Measurements from ENCODE around the gene C19orf38.
"Not testable (repeated sequence)": the region's sequence is repeated elsewhere in the genome, so short reads cannot be mapped to it uniquely, and the experiment has no call there.

C19orf38 gene

DNA sequence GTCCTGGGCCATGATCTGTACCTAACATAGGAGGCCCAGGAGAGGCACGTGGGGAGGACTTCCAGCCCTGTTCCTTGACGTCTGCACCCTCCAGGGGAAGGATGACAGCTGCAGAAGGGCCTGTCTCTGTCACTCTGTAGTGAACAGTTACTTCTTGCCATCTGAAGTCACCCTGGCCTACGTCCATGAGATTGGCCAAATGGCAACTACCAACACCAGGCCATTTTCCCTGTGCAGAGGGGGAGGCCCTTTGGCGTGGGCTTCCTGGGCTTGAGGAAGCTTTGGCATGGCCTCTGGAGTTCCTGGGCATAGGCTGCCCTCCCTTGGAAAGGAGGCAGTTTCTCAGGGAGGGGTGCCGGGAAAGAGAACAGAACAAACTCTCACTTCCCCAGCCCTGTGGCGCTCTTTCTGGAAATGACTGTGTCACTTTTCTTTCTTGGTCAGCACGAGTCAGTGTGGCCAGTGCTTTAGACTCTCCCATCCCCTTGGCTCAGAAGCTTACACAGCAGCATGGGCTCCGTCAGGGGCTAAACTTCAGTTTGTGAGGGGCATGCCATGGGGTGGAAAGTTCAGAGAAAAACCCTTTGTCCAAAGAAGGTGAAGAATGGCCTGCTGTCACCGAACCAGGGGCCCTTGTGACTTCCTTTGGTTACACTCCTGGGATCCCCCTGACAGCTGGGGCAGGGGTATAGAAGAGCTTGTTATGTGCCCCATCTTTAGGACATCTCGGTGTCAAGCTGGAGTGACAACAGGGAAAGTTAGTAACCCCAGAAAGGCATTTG lies 28.4 kb downstream of the C19orf38 start:
- DNase-seq (ENCODE audit: low spot score) = no peak

DNA sequence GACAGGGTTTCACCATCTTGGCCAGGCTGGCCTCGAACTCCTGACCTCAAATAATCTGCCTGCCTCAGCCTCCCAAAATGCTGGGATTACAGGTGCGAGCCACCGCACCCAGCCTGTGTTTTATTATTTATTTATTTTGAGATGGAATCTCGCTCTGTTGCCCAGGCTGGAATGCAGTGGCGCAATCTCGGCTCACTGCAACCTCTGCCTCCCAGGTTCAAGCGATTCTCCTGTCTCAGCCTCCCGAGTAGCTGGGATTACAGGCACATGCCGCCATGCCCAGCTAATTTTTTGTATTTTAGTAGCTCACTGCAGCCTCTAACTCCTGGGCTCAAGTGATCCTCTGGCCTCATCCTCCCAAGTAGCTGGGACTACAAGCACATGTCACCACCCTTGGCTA lies 29.4 kb downstream of the C19orf38 start:
- DNase-seq (ENCODE audit: low spot score) = not testable (repeated sequence)

DNA sequence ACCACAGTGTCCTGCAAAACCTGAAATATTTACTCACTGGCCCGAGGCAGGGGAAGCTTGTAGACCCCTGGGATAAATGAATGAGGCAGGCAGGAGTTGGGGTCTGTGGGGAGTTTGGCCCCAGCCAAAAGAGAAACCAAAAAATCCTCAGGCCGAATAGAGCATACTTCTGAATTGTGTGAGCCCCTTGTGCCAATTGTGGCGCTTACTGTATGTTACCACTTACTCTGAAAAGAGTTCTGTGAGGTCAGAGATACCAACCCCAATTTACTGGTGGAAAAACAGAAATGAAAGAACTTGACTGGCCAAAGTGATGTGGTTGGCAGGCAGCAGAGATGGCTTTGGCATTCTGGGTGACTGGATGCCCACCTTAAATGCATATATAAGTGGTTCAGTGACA lies 30.0 kb downstream of the C19orf38 start:
- DNase-seq (ENCODE audit: low spot score) = no peak

DNA sequence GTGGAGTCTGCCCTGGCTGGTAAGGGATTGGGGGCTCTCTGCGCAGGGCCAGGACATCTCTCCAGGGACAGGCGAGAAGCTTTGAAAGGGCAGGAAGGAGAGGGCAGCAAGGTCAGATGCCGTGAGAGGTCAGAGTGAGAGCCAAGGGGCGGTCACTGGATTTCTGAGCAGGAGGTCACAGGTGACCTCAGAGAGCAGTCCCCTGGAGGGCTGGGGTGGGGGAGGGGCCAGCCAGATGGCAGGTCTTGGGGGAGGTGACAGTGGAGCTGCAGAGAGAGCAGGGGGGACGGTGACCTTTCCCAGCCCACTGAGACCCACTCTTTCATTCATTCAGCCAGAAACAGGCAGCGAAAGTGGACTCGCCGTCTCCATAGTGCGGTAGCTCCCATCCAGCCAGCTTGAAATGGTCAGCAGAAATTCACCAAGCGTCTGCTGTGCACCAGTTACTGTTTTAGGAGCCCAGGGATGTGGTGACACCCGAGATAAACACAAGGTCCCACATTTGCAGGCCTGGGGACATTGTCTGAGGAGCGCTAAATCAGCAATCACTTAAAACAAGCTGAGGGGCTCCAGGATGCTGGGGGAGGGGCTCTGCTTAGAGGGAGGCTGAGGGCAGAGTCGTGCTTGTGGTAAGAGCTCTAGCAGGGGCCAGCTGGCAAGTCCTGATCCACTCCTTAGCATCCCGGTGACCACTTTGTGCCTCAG lies 33.3 kb downstream of the C19orf38 start:
- no peak for DNase-seq (ENCODE audit: low spot score)

DNA sequence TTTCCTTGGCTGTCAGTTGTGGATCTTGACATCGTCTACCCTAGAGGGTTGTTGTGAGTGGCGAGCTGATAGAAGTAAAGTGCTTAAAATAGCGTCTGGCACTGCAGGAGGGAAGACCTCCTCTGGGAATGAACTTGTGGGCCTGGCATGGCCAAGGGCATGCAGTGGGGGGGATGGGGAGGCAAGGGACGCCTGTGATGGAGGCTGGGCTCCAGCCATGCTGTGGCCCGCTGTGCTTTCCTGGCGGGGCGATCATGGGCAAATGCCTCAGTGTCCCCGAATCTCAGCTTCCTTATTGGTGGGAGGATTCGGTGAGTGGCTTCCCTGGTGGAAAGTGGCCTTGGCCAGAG lies 33.9 kb downstream of the C19orf38 start:
- no peak for DNase-seq (ENCODE audit: low spot score)

DNA sequence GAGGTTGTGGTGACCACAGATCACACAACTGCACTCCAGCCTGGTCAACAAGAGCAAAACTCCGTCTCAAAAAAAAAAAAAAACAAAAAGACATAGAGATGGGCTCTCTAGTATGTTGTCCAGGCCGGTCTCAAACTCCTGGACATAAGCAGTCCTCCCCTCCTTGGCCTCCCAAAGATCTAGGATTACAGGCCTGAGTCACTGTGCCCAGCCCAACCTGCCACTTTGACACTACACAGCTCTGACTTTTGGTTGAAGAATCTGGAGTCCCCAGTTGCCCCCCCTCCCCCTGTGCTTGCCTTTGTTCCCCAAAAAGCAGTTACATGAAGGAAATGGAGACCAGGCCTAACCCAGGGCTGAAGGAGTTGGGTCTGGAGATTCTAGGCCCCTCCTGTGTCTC lies 36.1 kb downstream of the C19orf38 start:
- no peak for DNase-seq (ENCODE audit: low spot score)

DNA sequence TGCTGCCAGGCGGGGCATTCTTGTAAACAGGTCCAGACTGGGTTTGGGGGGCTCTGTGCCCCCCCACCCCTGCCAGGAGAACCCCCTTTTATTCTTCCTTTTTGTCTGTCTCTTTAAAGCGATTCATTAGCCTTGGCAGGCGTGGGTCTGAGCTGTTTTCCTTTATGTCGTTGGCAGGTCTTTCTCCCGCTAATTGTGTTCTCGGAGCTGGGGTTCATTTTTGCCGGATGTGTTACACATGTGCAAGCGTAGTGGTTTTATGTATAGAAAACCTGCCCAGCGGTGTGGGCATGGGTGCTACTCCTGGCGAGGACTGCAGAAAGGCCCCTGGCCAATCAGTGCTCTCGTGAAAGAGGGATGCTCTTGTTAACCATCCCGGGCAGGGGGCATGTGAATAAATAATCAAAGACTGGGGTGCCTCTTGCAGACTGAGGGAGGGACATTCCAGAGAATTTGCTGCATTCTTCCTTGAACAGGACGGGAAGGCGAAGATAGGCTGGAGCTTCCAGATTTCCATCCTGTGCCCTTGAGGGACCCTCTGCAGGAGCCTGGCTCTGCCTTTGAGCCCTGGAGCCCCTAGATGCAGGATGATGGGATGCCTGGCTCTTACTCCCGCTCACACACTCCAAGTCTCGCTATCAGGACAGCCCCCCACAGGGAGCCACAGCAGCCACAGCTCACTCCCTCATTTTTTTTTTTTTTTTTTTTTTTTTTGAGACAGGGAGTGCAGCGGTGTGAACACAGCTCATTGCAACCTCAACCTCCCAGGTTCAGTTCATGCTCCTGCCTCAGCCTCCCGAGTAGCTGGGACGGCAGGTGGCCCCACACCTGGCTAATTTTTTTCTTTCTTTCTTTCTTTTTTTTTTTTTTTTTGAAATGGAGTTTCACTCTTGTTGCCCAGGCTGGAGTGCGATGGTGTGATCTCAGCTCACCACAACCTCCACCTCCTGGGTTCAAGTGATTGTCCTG lies 37.3 kb downstream of the C19orf38 start:
- DNase-seq (ENCODE audit: low spot score) = no peak

DNA sequence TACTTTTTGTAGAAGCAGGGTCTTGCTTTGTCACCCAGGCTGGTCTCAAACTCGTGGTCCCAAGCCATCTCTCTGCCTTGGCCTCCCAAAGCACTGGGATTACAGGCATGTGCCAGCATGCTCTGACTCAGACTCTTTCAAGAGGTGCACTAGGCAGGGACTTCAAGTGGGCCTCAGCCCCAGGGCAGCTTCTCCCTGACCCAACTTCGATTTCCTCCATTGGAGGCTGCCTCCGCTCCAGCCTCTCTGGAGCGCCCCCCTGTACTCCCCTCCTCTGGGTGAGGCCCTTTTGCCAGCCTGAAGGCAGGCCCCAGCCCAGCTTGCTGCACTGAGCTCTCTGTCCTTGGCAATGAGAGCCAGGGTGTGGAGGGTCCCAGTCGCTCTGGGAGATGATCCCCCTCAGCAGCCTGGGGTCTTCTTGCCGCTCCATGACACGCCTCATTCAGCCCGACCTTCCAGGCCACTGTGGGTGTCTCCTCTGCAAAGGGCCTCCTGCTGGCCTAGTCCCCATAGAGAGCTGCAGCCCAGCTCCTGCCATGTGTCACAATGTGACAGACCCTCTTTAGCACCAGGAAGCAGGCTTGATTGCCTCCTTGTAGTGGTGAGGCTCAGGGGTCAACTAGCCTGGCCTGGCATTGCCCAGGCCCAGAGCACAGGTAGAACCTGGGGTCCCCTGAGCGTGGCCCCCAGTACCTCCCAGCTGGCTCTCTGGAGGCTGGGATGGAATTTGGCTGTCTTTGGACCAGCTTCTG lies 39.6 kb downstream of the C19orf38 start:
- no peak for DNase-seq (ENCODE audit: low spot score)

DNA sequence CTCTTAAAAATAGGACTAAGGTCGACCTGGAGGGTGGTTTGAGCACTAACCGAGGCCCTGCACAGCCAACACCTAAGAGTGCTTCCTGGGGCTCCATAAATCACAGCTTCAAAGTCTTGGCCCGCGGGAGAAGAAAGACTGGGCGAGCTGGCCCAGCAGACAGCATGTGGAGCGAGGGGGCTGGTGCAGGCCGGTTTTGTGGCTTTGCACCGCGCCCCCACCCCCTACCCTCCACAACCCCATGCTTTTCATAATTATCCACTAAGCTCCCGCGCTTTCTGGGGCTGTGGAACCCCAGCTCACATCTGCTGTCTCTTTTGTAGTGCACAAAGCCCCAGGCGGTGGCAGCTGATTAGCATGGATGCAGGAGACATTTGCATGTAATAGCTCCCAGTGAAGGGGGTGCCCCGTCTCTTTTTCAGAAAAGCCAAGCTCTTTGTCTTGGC lies 40.2 kb downstream of the C19orf38 start:
- DNase-seq (ENCODE audit: low spot score) = no peak

DNA sequence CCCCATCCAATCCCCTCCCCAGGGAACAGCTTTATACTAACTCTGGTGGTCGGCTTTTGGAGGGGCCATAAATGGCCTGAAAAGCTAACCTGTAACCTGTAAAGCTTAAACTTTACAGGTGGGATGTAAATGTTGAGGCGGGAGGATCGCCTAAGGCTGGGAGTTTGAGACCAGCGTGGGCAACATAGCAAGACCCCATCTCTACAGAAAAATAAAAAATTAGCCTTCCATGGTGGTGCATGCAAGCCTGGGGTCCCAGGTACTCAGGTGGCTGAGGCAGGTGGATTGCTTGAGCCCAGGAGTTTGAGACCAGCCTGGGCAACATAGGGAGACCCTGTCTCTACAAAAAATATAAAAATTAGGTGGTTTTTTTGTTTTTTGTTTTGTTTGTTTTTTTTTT lies 41.7 kb downstream of the C19orf38 start:
- no peak for DNase-seq (ENCODE audit: low spot score)

DNA sequence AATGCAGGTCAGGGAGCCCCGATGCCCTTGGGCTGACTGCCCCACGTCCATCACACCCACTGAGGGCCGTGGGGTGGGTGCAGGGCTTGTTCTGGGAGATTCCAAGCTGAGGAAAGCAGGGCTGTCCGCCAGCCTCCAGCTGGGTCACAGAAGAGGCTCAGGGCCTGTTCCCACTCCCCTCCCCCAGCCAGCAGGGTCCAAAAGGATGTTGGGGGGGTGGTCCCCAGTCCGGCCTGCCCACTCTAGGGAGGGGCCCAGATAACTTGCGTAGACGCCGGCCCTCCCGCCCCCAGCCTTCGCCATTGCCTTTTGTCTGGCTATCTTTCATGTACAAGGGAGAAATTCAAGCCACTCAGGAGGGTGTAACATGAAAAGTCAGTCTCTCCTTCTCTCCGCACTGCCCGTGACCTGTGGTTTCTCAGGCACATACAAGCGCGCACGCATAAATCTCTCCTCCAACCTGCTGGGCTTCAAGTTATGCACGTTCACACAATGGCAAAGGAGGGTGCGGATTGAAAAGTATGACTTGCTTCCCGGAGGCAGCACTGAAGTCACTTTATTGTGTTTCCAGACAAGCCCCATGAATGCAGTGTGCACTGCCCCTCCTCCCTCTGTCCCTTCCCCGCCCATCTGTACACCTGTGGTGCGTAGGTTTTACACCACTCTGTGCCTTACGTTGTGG lies 43.3 kb downstream of the C19orf38 start:
- DNase-seq (ENCODE audit: low spot score) = no peak

DNA sequence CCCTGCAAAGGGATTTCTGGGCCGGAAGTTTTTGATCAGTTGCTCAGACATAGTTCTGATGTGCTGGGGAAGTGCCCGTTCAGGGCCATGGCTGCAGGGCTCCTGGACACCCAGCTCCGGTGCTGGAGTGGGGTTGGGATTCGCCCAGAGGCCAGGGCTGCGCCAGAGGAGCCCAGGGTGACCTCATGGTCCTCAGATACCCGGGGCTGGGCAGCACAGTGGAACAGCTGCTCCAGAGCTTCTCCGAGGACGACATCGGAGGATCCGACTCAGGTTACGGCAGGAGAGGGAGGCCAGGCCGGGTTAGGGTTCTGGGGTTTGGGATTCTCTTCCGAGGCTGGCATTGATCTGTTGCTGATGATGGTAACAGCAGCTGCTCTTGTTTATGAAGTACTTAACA lies 44.0 kb downstream of the C19orf38 start:
- no peak for DNase-seq (ENCODE audit: low spot score)

DNA sequence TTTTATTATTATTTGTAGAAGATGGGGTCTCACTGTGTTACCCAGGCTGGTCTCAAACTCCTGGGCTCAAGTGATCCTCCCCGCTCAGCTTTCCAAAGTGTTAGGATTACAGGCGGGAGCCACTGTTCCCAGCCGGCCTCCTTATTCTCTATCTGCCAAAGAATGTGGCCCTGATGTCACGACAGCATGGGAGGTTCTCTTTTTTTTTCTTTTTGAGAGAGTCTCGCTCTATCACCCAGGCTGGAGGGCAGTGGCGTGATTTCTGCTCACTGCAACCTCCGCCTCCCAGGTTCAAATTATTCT lies 46.6 kb downstream of the C19orf38 start:
- no peak for DNase-seq (ENCODE audit: low spot score)

DNA sequence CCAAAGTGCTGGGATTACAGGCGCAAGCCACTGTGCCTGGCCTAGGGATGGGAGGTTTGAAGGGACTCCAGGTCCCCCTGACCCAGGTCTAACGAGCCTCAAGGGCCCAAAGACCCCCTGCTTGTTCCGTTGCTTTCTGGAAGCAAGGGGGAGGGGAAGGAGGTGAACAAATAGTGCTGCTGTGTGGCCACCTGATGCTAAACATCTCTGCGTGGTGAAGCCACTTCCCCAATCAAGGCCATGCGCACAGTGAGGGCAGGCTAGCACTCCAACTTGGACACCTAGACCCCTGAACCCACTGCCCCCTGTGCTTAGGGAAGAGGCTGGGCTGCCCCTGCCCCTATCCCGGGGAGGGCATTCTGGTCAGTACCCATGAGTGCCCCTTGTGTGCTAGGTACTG lies 47.1 kb downstream of the C19orf38 start:
- DNase-seq (ENCODE audit: low spot score) = no peak

DNA sequence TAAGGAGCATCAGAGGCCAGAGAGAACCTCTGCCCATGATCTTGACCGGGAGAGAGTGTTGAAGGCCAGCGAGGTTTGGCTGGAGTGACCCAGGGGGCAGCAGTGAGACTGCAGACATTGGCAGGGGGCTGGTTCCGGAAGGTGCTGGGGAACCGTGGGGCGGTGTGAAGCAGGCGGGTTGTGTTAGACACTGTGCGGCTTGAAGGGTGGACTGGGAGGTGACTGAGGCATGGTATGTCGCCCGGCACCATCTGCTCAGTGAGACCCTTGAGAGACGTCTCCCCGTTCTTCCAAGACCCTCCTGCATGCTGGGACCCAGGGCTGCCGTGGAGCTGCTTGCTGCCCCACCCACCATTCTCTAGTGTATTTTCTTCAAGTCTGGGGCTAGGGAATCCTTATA lies 47.7 kb downstream of the C19orf38 start:
- DNase-seq (ENCODE audit: low spot score) = no peak

DNA sequence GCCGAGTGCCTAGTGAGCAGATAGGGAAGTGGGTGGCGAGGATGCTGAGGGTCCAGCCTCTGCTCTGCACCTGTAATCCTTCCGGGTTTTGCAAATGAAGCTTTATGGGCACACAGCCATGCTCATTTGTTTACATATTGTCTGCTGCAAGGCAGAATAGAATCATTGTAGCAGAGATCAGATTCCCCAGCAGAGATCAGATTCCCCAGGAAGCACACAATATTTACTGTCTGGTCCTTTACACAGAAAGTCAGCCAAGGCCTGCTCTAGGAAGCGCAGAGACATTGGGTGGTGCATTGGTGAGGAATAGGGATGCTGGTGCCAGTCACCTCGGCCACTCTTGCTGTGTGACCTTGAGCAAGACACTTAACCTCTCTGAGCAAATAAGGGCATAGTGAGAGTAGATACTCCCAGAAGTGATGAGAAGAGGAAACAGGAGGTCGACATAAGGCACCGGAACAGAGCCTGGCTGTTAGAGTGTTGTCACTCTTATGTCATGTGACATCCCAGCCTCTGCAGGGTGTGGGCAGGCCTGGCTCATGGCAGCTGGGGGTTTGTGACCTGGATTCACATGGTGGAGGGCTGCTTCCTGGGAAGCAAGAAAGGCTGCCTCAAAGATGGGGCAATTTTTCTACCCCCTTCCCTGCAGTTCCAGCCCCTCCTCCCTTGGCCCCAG lies 48.8 kb downstream of the C19orf38 start:
- DNase-seq (ENCODE audit: low spot score) = no peak

DNA sequence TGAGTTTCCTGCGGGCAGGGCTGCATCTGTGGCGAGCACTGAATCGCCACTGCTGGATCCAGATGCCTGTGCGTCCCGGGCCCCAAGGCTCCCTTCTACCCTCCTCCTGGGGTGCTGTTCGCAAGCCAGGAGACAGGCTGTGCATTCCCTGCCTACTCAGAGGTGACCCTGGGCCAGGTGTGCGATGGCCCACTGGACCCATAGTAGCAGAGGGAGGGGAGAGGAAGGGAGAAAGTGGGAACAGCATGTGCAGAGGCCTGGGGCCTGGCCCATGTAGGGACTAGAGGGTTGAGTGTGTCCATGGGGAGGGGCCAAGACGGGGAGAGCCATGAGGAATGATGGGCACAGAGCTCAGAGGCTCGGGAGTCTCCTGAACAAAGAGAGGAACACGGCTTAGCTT lies 50.4 kb downstream of the C19orf38 start:
- no peak for DNase-seq (ENCODE audit: low spot score)

DNA sequence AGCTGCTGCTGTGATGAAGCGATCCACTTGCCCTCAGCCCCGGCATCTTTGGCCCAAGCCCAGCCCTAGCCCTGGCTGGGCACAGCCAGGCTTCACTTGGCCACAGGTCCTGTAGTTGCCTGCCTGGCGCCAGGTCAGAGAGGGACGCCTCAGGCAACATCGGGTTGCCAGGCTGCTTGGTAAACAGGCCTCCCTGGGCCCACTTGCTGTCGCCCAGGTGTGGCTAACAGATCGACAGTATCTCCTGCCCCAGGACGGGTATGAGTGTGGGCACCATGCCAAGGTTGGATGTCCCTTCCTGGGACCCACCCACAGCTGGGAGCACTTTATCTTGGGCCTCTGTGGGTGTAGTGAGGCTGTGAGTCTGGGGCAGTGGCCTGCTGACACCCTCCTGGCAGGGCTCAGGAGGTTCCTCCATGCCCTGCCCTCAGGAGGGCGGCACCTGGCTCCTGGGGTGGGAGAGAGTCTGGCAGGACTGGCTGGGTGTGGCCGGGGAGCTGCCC lies 51.0 kb downstream of the C19orf38 start:
- DNase-seq (ENCODE audit: low spot score) = no peak

DNA sequence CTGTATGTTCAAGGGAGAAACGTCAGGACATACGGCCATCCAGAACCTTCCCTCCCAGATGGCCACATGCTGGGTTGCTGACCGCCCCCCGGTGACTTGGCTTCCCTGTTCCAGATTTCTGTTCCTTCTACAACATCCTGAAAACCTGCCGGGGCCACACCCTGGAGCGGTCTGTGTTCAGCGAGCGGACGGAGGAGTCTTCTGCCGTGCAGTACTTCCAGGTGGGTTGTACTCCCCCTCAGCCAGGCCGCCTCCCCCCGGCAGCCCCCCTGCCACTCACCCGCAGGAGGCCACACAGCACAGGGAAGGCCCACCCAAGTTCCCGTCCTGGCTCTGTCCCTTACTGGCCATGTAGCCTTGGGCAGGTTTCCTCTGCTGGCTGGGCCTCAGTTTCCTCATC lies 59.7 kb downstream of the C19orf38 start:
- DNase-seq (ENCODE audit: low spot score) = no peak

DNA sequence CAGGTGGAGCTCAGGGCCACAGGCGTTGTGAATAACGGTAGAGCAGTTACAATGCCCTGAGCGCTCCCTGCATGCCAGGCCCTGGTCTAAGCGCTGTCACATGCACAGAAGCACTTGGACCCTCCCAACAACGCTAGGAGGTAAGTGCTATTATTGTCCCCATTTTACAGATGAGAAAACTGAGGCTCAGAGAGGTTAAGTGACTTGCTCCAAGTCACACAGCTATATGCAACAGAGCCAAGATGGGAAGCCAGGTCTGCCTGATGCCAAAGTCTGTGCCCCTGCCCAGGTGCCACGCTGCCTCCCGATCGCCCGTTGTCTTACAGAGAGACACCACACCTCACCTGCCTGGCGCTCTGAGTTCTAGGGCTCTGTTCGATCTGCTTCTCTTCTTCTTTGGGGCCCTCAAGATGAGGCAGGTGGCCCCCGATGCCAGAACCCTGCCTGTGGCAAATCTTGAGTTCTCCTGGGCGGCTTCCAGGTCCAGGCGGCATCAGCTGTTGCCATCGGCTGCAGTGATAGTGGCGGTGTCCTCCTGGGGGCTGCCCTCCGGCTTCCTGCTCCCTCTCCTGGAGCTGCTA lies 60.3 kb downstream of the C19orf38 start:
- no peak for DNase-seq (ENCODE audit: low spot score)

Data from kidney capillary endothelial cell (primary cell).